Measurements from ENCODE around the gene SLC15A2.
"Not testable (repeated sequence)": the region's sequence is repeated elsewhere in the genome, so short reads cannot be mapped to it uniquely, and the experiment has no call there.

SLC15A2 gene

DNA sequence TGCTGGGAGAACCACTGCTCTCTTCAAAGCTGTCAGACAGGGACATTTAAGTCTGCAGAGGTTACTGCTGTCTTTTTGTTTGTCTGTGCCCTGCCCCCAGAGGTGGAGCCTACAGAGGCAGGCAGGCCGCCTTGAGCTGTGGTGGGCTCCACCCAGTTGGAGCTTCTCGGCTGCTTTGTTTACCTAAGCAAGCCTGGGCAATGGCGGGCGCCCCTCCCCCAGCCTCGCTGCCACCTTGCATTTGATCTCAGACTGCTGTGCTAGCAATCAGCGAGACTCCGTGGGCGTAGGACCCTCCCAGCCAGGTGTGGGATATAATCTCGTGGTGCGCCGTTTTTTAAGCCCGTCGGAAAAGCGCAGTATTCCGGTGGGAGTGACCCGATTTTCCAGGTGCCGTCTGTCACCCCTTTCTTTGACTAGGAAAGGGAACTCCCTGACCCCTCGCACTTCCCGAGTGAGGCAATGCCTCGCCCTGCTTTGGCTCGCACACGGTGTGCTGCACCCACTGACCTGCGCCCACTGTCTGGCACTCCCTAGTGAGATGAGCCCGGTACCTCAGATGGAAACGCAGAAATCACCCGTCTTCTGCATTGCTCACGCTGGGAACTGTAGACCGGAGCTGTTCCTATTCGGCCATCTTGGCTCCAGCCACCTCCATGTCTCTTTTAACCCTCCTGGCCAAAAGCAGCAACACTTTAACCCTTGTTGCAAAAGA lies 44.1 kb downstream of the SLC15A2 start:
- not testable (repeated sequence) for H3K27me3 ChIP-seq (ENCODE audit: control insufficient read depth, insufficient read depth, low read length); H3K4me1 ChIP-seq (ENCODE audit: control insufficient read depth, insufficient read depth, low read length); H3K9ac ChIP-seq (ENCODE audit: low read length); H3K9me3 ChIP-seq (ENCODE audit: control insufficient read depth, low read length); H3K4me3 ChIP-seq (ENCODE audit: low read length); H3K36me3 ChIP-seq (ENCODE audit: control insufficient read depth, insufficient read depth, low read length)

GRCh38 chr3:121941592-121941991 lies 47.4 kb downstream of the SLC15A2 start:
- H3K27me3 ChIP-seq (ENCODE audit: control insufficient read depth, insufficient read depth, low read length) = no peaks in the 10 kb centered on the region
- no peaks in the 10 kb centered on the region for H3K9me3 ChIP-seq (ENCODE audit: control insufficient read depth, low read length)
- H3K4me1 ChIP-seq (ENCODE audit: control insufficient read depth, insufficient read depth, low read length) = peaks cover 6% of the 10 kb centered on the region
- no peaks in the 10 kb centered on the region for H3K36me3 ChIP-seq (ENCODE audit: control insufficient read depth, insufficient read depth, low read length)
- no peak overlapping the region for H3K4me3 ChIP-seq (ENCODE audit: low read length)
- no peak overlapping the region for H3K9ac ChIP-seq (ENCODE audit: low read length)

DNA sequence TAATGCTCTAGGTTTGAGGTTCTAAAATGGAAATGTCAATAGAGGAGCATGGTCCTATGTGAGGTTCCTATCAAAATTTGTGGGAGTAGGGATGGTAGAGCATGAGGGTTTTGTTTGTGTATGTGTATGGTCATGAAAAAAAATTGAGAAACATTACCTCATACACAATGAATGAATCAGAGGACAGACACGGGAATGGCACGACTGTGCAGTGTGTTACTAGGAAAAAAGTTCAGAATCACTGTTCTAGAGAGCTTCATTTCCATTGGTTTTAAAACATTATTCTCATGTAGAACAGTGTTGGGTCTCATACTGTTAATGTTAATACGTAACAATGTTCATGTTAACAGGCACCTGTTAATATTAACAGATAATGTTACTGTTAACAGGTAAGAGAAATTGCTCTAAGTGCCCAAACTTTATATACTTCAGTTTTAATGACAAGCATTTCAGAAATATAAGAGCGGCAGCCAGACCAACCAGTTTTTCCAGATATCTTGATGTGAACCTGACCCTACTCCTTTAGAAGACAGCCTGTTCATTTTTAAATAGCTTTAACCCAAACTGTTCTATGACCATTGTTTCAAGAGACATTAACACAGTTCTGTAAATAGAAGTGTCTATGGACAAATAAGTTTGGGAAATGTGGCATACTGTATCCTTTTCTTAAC lies 48.0 kb downstream of the SLC15A2 start:
- Histone ChIP-seq H3K27me3 (ENCODE audit: control insufficient read depth, insufficient read depth, low read length) (no peaks in the 10 kb centered on the region), H3K36me3 (ENCODE audit: control insufficient read depth, insufficient read depth, low read length) (no peaks in the 10 kb centered on the region), H3K4me1 (ENCODE audit: control insufficient read depth, insufficient read depth, low read length) (peaks cover 6% of the 10 kb centered on the region), H3K9ac (ENCODE audit: low read length) (no peak overlapping the region), H3K4me3 (ENCODE audit: low read length) (no peak overlapping the region), H3K9me3 (ENCODE audit: control insufficient read depth, low read length) (no peaks in the 10 kb centered on the region)

DNA sequence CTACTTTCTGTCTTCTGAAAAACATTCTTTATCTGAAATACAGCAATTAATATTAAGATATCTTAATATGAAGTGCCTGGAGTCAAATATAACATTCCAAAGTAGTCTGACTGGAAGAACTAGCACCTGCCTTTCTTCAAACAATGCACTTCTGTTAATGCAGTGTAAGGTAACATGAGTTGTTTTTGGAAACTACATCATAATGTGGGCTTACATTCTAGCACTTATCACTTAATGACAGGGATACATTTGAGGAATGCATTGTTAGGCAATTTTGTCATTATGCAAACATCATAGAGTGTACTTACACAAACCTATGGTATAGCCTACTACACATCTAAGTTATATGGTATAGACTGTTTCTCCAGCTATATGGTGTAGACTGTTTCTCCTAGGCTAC lies 49.2 kb downstream of the SLC15A2 start:
- no peak overlapping the region for H3K4me3 ChIP-seq (ENCODE audit: low read length)
- no peaks in the 10 kb centered on the region for H3K27me3 ChIP-seq (ENCODE audit: control insufficient read depth, insufficient read depth, low read length)

GRCh38 chr3:121948641-121949040 lies 54.4 kb downstream of the SLC15A2 start:
- no peak overlapping the region for H3K4me3 ChIP-seq (ENCODE audit: low read length)
- no peaks in the 10 kb centered on the region for H3K4me1 ChIP-seq (ENCODE audit: control insufficient read depth, insufficient read depth, low read length)
- no peaks in the 10 kb centered on the region for H3K27me3 ChIP-seq (ENCODE audit: control insufficient read depth, insufficient read depth, low read length)

More for the DNA sequence above, 49.2 kb downstream of the SLC15A2 start:
- H3K9ac ChIP-seq (ENCODE audit: low read length) = no peak overlapping the region
- H3K36me3 ChIP-seq (ENCODE audit: control insufficient read depth, insufficient read depth, low read length) = no peaks in the 10 kb centered on the region
- peaks cover 6% of the 10 kb centered on the region for H3K4me1 ChIP-seq (ENCODE audit: control insufficient read depth, insufficient read depth, low read length)
- no peaks in the 10 kb centered on the region for H3K9me3 ChIP-seq (ENCODE audit: control insufficient read depth, low read length)

DNA sequence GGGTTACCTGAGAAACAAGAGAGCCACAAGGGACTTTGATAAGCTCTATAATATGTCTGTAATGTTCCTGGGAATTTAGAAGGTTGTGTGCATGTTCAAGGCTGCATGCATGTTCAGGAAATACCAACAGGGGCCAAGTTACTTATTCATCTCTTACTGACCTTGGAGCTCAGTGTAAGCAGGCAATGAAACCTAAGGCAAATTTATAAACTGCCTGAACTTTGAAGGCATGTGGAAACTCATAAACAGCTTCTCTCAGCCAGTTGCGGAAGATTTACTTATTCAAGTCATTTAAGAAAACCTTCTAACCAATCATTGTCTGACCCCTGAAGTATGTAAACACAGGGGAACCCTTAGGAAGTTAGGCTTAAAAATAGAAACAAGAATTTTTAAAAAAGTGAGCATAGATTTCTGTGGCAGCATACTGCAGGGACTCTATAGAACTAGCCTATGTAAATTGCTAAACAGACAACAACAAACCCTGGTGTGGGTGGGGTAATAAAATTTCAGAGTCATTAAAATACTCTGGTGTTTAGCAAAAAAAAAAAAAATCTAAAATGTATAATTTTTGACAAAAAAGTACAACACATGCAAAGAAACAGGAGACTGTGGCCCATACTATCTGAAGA lies 57.2 kb downstream of the SLC15A2 start:
- H3K9ac ChIP-seq (ENCODE audit: low read length) = no peak overlapping the region
- H3K27me3 ChIP-seq (ENCODE audit: control insufficient read depth, insufficient read depth, low read length) = no peaks in the 10 kb centered on the region
- no peak overlapping the region for H3K4me3 ChIP-seq (ENCODE audit: low read length)
- H3K9me3 ChIP-seq (ENCODE audit: control insufficient read depth, low read length) = no peaks in the 10 kb centered on the region
- H3K36me3 ChIP-seq (ENCODE audit: control insufficient read depth, insufficient read depth, low read length) = no peaks in the 10 kb centered on the region
- no peaks in the 10 kb centered on the region for H3K4me1 ChIP-seq (ENCODE audit: control insufficient read depth, insufficient read depth, low read length)

More at GRCh38 chr3:121948641-121949040, 54.4 kb downstream of the SLC15A2 start:
- no peaks in the 10 kb centered on the region for H3K36me3 ChIP-seq (ENCODE audit: control insufficient read depth, insufficient read depth, low read length)
- no peak overlapping the region for H3K9ac ChIP-seq (ENCODE audit: low read length)
- H3K9me3 ChIP-seq (ENCODE audit: control insufficient read depth, low read length) = no peaks in the 10 kb centered on the region

DNA sequence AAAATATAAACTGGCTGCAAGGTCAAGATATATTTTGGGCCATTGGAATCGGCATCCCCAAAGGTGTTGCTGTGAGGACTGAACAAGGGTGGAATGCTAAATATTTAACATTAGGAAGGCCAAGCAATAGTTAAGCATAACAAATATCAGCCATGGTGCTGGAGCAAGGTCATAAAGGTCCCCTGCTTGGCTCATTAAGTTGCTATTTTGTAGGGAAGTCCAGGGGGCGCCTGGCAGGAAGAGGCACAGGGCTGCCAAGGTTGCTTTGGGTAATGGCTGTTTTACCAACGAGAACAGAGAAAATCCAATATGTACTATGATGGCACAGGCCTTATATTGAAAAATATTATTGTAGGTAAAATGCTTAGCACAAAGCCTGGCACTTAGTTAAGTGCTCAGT lies 62.2 kb downstream of the SLC15A2 start:
- Histone ChIP-seq H3K4me3 (ENCODE audit: low read length) (no peak overlapping the region), H3K9me3 (ENCODE audit: control insufficient read depth, low read length) (no peaks in the 10 kb centered on the region), H3K9ac (ENCODE audit: low read length) (no peak overlapping the region), H3K36me3 (ENCODE audit: control insufficient read depth, insufficient read depth, low read length) (no peaks in the 10 kb centered on the region), H3K27me3 (ENCODE audit: control insufficient read depth, insufficient read depth, low read length) (no peaks in the 10 kb centered on the region), H3K4me1 (ENCODE audit: control insufficient read depth, insufficient read depth, low read length) (no peaks in the 10 kb centered on the region)

- no peak overlapping the region for H3K4me3 ChIP-seq (ENCODE audit: low read length)
- no peaks in the 10 kb centered on the region for H3K36me3 ChIP-seq (ENCODE audit: control insufficient read depth, insufficient read depth, low read length)
- H3K9me3 ChIP-seq (ENCODE audit: control insufficient read depth, low read length) = no peaks in the 10 kb centered on the region
- H3K27me3 ChIP-seq (ENCODE audit: control insufficient read depth, insufficient read depth, low read length) = no peaks in the 10 kb centered on the region
- no peak overlapping the region for H3K9ac ChIP-seq (ENCODE audit: low read length)
- no peaks in the 10 kb centered on the region for H3K4me1 ChIP-seq (ENCODE audit: control insufficient read depth, insufficient read depth, low read length)
Observed at GRCh38 chr3:121957674-121958415, 63.6 kb downstream of the SLC15A2 start.

DNA sequence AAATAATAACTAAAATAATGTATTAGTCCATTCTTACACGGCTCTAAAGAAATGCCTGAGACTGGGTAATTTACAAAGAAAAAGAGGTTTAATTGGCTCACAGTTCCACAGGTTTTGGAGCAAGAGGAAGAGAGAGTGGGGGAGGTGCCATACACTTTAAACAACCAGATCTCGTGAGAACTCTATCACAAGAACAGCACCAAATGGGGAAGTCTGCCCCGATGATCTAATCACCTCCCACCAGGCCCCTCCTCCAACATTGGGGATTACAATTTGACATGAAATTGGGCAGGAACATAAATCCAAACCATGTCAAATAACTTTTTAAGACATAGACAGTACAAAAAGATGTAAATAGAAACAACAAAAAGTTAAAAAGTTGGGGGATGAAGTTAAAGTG lies 64.6 kb downstream of the SLC15A2 start:
- H3K27me3 ChIP-seq (ENCODE audit: control insufficient read depth, insufficient read depth, low read length) = no peaks in the 10 kb centered on the region

DNA sequence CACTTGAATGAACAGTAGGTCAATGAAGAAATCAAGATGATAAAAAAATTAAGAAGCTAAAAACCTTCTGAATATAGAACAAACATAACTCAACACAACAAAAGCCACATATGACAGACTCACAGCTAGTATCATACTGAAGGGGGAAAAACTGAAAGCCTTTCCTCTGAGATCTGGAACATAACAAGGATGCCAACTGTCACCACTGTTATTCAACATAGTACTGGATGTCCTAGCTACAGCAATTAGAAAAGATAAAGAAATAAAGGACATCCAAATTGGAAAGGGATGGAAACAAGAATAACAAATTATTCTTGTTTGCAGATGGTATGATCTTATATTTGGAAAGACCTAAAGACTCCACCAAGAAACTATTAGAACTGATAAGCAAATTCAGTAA lies 67.1 kb downstream of the SLC15A2 start:
- Histone ChIP-seq H3K27me3 (ENCODE audit: control insufficient read depth, insufficient read depth, low read length) (no peaks in the 10 kb centered on the region), H3K4me1 (ENCODE audit: control insufficient read depth, insufficient read depth, low read length) (no peaks in the 10 kb centered on the region), H3K36me3 (ENCODE audit: control insufficient read depth, insufficient read depth, low read length) (no peaks in the 10 kb centered on the region), H3K4me3 (ENCODE audit: low read length) (no peak overlapping the region), H3K9me3 (ENCODE audit: control insufficient read depth, low read length) (no peaks in the 10 kb centered on the region), H3K9ac (ENCODE audit: low read length) (no peak overlapping the region)

More for the DNA sequence above, 64.6 kb downstream of the SLC15A2 start:
- H3K9ac ChIP-seq (ENCODE audit: low read length) = no peak overlapping the region
- H3K4me3 ChIP-seq (ENCODE audit: low read length) = no peak overlapping the region
- no peaks in the 10 kb centered on the region for H3K9me3 ChIP-seq (ENCODE audit: control insufficient read depth, low read length)
- H3K4me1 ChIP-seq (ENCODE audit: control insufficient read depth, insufficient read depth, low read length) = no peaks in the 10 kb centered on the region
- H3K36me3 ChIP-seq (ENCODE audit: control insufficient read depth, insufficient read depth, low read length) = no peaks in the 10 kb centered on the region

DNA sequence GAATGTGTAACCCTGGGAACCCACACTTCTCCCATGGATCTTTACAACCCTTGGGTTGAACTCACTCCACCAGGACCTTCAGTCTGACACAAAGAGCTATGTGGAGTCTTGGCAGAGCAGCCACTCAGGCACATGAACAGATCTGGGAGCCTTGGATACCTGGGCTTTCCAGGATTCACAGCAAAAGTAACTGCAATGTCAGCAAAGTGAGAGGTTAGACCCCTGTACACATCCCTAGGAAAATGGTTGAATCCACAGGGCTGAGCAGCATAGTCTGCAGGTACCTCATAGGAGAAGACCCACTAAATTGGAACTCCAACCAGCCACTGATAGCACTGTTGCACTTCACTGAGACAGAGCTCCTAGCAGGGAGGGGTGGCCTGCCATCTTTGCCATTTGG lies 68.2 kb downstream of the SLC15A2 start:
- Histone ChIP-seq H3K9me3 (ENCODE audit: control insufficient read depth, low read length) (no peaks in the 10 kb centered on the region), H3K36me3 (ENCODE audit: control insufficient read depth, insufficient read depth, low read length) (no peaks in the 10 kb centered on the region), H3K4me1 (ENCODE audit: control insufficient read depth, insufficient read depth, low read length) (no peaks in the 10 kb centered on the region), H3K4me3 (ENCODE audit: low read length) (no peak overlapping the region), H3K9ac (ENCODE audit: low read length) (no peak overlapping the region), H3K27me3 (ENCODE audit: control insufficient read depth, insufficient read depth, low read length) (no peaks in the 10 kb centered on the region)

- H3K4me3 ChIP-seq (ENCODE audit: low read length) = no peak overlapping the region
- no peaks in the 10 kb centered on the region for H3K9me3 ChIP-seq (ENCODE audit: control insufficient read depth, low read length)
- no peaks in the 10 kb centered on the region for H3K4me1 ChIP-seq (ENCODE audit: control insufficient read depth, insufficient read depth, low read length)
- H3K36me3 ChIP-seq (ENCODE audit: control insufficient read depth, insufficient read depth, low read length) = no peaks in the 10 kb centered on the region
- H3K27me3 ChIP-seq (ENCODE audit: control insufficient read depth, insufficient read depth, low read length) = no peaks in the 10 kb centered on the region
- H3K9ac ChIP-seq (ENCODE audit: low read length) = no peak overlapping the region
Observed at GRCh38 chr3:121963608-121964007, 69.4 kb downstream of the SLC15A2 start.
